HG03442 (cell line): Measurements from ENCODE around the gene CTSH.
"Not testable (repeated sequence)": the region's sequence is repeated elsewhere in the genome, so short reads cannot be mapped to it uniquely, and the experiment has no call there.

Experiments
- ATAC-seq: cut with Tn5 transposase; IDR thresholded peaks from one replicate; pipeline ENCODE4 v1.9.1; 2021; ENCODE audit warnings: mild to moderate bottlenecking, moderate library complexity; ENCODE audit not compliant: unreplicated experiment

CTSH gene

GRCh38 chr15:78944202-78944625, 632 bp downstream of the CTSH start:
- peak; percentile 18 for ATAC-seq

DNA sequence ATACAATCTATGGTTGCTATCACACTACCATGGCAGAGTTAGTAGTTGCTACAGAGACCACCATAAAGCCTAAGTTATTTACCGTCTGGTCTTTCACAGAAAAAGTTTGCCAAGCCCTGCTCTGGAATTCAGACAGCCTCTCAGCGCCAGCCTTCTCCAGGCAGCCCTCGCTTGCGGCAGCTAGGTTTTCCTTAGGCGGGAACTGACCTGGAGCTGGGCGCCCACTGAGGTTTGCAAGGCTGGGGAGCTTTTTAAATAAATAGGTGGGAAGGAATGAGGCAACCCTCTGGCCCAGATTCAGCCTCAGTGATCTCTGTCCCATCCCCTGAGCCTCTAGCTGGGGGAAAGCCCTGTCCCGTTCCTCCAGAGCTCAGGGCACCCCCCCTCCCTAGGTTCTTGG, 1.2 kb downstream of the CTSH start:
- ATAC-seq = no peak

DNA sequence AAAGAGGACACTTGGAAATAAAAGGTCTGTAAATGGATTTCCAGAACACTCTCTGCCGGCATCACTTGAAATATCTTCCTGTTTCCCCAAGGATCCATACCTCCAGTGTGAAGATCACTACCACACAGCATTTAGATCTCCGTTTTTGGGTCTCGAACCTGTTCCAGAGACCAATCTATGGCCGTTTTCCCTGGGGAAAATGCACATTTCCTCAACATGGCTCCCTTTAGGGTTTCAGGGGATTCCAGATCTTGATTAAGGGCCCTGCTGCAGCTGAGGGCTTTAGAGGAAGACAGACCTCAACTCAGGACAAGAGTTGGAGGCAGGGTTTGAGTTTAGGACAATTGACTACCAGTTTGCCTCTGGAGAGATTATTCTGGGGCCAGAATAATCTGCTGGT, 2.1 kb downstream of the CTSH start:
- no peak for ATAC-seq

DNA sequence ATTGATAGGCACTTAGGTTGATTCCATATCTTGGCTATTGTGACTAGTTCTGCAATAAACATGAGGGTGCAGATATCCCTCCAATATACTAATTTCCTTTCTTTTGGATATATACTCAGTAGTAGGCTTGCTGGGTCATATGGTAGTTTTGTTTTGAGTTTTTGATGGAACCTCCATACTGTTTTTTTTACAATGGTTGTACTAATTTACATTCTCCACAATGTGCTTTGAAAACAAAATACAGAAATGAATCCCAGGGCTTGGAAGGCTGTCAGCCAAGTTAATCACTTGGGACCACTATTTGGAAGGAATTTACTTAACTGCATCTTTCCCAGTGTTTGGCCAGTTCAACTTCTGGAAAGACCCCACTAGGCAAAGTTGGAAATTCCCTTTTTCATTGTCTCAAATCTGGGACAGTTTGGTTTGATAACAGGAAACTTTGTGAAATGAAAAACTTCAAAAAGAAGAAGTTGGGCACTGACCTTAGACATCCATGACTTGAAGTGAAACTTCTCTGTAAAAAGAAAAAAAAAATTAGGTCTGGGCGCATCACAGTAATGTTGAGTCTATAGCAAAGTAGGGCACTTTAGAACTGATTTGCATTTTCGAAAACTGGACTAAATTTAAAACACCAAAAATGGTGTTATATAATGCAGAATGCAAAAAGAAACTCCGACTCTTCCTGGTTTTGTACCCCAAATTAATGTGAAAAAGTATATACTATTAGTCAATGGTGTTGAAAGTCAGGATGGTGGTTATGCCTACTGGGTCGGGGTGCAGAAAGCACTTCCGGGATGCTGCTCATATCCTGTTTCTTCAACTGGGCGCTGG, 6.0 kb downstream of the CTSH start:
- ATAC-seq = peak; percentile 52

- no peak for ATAC-seq
Observed at GRCh38 chr15:78937132-78937739, 7.6 kb downstream of the CTSH start.

GRCh38 chr15:78934655-78935023, 10.2 kb downstream of the CTSH start:
- ATAC-seq = no peak

DNA sequence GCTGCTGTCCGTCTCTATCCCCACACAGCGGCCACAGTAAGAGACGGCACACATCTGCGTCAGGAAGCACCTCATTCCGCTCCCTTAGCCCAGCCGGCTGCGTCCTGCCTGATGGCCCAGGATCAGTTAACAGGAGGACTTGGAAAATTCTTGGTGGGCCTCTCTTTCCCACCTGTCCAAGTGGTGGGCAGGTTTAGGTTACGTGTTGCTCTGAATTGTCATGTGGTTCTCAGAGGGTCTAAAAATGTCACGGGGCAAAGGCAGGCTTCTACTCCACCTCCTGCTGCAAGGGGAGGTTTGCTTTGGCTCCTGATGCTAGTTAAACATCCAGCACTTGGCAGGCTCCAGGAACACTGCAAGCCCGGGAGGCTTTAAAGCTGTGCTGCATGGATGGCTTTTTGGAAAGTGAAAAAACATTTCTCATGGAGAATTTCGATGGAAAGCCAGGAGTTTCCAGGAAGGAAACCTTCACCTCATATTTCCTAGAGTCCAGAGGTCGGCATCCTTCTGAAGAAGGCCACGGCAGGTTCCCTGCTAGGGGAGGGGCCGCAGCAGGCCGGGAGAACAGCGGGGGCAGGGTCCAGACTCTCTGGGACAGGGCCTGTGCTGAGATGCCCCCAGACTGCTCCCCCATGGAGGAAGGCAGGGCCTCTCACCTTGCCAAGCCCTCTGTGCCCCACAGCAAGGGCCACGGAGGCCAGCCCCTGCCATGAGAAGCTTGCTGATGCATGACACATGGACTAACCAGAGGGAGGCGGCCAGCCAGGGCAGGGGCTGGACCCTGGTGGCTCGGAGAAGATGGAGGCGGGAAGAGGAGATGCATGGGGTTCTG, 10.8 kb downstream of the CTSH start:
- ATAC-seq = no peak

GRCh38 chr15:78933187-78933822, 11.5 kb downstream of the CTSH start:
- no peak for ATAC-seq

DNA sequence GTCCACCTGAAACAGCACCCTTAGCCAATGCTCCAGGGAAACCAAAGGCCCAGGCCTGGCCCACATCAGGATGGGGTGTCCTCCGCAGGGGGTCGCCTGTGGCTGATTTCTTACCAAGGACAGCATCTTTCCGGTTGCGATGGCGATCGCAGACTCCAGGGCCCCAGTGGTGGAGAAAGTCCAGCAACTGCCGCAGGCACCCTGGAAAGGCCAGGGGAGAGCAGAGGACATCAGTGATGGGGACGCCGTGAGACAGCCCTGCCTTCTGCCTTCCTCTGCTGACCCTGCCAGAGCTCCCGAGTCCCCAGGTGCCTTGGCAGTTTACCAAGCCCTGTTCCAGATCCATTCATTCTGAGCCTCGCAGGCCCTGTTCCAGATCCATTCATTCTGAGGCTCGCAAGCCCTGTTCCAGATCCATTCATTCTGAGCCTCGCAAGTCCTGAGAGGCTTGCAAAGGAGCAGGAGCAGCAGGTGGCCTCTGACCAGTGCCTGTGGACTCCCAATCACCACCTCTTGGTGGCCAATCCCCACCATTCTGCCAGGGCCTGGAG, 12.5 kb downstream of the CTSH start:
- no peak for ATAC-seq

- no peak for ATAC-seq
Observed at GRCh38 chr15:78931439-78932257, 13.2 kb downstream of the CTSH start.

- ATAC-seq = no peak
Observed at GRCh38 chr15:78930577-78931388, 14.1 kb downstream of the CTSH start.

GRCh38 chr15:78929536-78930264, 15.1 kb downstream of the CTSH start:
- no peak for ATAC-seq

GRCh38 chr15:78928616-78929093, 16.2 kb downstream of the CTSH start:
- no peak for ATAC-seq

- ATAC-seq = not testable (repeated sequence)
Observed at GRCh38 chr15:78928176-78928575, 16.7 kb downstream of the CTSH start.

- no peak for ATAC-seq
Observed at GRCh38 chr15:78927077-78927790, 17.6 kb downstream of the CTSH start.

- ATAC-seq = no peak
Observed at GRCh38 chr15:78925956-78926743, 18.7 kb downstream of the CTSH start.

GRCh38 chr15:78925076-78925624, 19.7 kb downstream of the CTSH start:
- no peak for ATAC-seq
